Activated CD4-positive, alpha-beta T cell treated with anti-CD3 and anti-CD28 coated beads, Interleukin-10, Interleukin-2, amounts not matched to agents 100 ng/mL and 50 ng/mL, durations not matched to agents 16 hours and 8 hours (primary cell): ENCODE measurements around the gene GPR137.

Experiments used
- DNase-seq: peaks from one replicate; pipeline ENCODE4 v3.0.0-alpha.2; 2020

Gene GPR137

DNA sequence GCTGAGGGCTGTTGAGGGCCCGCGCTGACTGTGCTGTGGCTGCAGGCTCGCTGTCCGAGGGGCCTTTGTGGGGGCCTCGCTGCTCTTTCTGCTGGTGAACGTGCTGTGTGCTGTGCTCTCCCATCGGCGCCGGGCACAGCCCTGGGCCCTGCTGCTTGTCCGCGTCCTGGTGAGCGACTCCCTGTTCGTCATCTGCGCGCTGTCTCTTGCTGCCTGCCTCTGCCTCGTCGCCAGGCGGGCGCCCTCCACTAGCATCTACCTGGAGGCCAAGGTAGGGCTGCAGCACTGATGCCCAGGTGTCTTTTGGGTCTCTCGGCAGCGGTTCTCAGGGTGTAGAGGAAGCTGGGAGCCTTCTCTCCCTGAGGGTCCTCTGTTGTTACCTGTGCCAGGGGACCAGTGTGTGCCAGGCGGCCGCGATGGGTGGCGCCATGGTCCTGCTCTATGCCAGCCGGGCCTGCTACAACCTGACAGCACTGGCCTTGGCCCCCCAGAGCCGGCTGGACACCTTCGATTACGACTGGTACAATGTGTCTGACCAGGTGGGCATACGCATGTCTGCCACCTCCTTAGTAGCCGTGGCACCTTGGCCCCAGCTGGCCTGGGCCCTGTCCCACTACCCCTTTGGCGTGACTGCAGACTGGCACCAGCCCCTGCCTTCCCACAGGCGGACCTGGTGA, 2.2 kb downstream of the GPR137 start:
- DNase-seq: no peak

GRCh38 chr11:64288353-64288750, 2.7 kb downstream of the GPR137 start:
- DNase-seq: no peak

GRCh38 chr11:64289002-64289564, 3.4 kb downstream of the GPR137 start:
- no peak for DNase-seq

DNA sequence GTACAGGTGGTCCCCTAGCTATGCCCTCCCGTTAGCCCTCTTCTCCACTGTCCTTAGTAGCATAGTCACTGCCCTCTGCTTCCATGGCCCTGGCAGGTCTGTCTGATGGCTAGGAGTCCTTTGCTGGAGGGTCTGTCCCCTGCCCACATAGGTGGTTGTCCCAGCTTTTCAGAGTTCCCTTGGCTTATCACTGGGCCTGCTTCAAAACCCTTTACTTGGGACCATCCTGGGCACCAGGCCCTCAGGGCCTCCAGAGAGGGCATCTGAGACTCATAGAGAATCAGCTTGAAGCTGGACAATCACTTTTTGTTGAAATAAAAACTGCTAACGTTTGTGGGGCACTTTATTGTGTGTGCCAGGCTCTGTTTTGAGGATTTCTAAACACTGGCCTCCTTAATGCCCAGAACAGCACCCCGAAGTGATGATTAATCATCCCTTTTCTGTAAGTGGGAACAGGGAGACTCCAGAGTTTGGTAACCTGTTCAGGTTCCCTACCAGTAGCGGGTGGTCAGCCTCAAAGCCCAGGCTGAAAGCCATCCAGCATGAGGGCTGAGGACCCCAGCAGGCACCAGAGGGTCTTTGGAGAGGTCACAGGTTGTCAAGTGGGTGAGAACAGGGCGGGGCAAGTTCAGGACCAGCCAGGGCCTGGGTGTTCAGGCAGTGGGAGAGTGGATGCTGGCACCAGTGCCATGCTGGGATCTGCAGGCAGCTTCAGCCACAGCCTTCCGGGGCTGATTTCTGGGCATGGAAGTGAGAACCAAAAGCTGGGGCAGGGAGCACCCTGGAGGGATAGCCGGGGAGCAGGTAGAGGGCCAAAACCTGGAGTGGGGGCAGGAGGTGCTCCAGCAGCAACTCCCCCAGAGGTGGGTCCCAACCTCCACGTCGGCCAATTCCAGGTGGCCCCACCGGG, 5.0 kb downstream of the GPR137 start:
- no peak for DNase-seq

- no peak for DNase-seq
Measured at GRCh38 chr11:64291262-64291751, 5.7 kb downstream of the GPR137 start, which contains the start of gene KCNK4. KCNK4 (plus strand) TSS chr11:64291302; CDS start chr11:64293019, 1,717 bp downstream.

- DNase-seq: no peak
Measured at GRCh38 chr11:64291752-64292459, 6.3 kb downstream of the GPR137 start.

DNA sequence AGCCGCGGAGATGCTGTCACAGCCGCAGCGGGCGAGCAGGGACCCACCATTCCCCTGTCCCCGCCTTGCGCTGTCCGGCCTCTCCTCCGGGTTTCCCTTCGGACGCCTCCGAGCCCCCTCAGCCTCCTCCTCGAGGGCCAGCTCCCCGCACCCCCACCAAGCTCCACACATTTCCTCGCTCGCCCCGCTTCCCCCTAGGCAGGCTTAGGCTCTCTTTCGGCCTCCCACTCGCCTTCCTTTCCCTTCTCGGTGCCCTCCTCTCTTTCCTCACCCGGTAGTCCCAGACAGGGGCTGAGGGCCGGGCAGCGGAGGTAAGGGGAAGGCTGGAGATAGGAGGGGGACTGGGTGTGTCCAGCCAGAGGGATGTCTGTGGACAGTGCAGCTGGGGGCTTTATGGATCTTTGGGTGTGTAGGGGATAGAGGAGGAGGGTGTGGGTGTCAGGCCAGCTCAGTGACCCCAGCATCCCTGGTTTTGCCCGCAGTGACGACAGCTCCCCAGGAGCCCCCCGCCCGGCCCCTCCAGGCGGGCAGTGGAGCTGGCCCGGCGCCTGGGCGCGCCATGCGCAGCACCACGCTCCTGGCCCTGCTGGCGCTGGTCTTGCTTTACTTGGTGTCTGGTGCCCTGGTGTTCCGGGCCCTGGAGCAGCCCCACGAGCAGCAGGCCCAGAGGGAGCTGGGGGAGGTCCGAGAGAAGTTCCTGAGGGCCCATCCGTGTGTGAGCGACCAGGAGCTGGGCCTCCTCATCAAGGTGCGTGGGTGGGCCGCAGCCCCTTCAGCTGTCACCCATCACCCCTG, 7.0 kb downstream of the GPR137 start:
- no peak for DNase-seq

- DNase-seq: no peak
Measured at GRCh38 chr11:64294774-64295173, 9.1 kb downstream of the GPR137 start.

- no peak for DNase-seq
Measured at GRCh38 chr11:64295760-64296159, 10.1 kb downstream of the GPR137 start.

GRCh38 chr11:64296236-64296635, 10.6 kb downstream of the GPR137 start:
- no peak for DNase-seq

GRCh38 chr11:64296830-64297698, 11.4 kb downstream of the GPR137 start:
- DNase-seq: no peak

DNA sequence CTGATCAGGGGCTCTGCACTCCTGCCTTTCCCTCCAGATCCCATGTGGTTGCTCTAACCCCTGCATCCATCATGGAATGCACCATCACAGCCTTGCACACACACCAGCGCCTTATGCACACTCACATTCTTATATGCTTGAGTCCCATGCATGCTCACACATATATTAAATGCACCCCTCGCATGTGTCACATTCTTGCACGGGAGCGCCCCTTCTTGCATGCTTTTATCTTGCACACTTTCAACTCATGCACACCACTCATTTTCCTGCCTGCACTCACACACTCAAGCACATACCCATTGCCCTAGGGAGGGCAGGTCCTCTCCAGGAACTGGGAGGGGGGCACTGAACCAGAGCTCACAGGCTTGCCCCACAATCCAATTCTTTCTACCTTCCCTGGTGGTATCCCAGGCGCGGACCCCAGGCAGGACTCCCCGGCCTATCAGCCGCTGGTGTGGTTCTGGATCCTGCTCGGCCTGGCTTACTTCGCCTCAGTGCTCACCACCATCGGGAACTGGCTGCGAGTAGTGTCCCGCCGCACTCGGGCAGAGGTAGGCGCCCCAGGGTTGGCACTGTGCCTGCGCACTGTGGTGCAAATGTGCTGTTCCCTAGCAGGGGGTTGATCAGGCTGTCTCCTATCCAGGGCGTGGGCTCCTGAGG, 12.2 kb downstream of the GPR137 start:
- DNase-seq: no peak

- no peak for DNase-seq
Measured at GRCh38 chr11:64298966-64299846, 13.6 kb downstream of the GPR137 start.

- DNase-seq: no peak
Measured at GRCh38 chr11:64299847-64300648, 14.4 kb downstream of the GPR137 start, which contains the start of gene CATSPERZ. CATSPERZ (plus strand) TSS chr11:64300358; CDS start chr11:64300411, 53 bp downstream.

- DNase-seq: no peak
Measured at GRCh38 chr11:64303109-64304031, 17.7 kb downstream of the GPR137 start.

DNA sequence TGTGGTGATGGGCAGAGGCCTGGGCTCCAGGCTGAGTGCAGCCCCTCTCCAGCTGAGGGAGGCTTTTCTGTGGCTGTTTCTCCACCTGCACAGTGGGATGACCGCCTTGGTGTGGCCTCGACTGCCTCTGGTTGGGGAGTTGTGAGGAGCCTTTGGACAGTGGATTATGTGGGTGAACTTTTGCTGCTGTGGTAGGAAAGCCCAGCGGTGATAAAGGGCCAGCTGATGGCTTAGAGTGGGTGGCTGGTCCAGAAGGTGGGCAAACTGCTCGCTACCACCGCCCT, 18.3 kb downstream of the GPR137 start:
- DNase-seq: no peak

DNA sequence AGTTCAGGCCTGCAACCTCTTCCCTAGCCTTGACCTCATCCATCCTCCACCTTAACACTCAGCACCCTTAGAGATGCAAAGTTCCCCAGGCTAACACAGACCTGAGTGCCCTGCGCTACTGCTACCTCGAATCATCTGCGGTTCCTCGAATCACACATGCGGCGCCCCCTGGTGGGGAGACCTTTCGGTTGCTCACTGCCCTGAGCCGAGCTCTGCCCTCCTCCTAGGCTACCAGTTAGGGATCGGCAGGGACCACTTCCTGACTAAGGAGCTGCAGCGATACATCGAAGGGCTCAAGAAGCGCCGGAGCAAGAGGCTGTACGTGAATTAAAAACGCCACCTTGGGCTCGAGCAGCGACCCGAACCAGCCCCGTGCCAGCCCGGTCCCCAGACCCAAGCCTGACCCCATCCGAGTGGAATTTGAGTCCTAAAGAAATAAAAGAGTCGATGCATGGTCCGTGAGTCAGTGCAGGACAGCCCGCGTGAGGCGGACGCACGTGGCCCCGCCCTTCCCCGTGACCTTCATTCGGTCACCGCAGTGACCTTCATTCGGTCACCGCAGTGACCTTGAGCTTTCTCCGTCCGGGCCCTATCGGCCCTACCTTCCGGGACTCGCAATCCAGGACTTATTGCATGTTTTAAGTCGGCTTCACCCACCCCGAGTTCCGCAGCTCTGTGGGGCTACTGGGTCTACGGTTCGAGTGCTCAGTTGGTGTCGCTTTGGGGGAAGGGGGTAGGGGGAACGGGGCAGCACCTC, 18.8 kb downstream of the GPR137 start:
- peak; percentile 96 for DNase-seq
